Measurements from ENCODE around the gene CUX1. TPM values are rescaled to one million over a fixed set of nuclear protein-coding genes. Genes with fewer than 3 reads are reported as not detected.

The CUX1 gene
- total and polyA plus RNA-seq, 4 donors = 40.5 to 138 (median 69.1) TPM

GRCh38 chr7:101972627-101973026 is 155.2 kb downstream of the CUX1 start:
- no peaks in the 10 kb centered on the region for H3K27me3 ChIP-seq (ENCODE audit: control insufficient read depth in 3 of 3, insufficient read depth in 3 of 3, low read length in 2 of 3)
- H3K36me3 ChIP-seq (ENCODE audit: control insufficient read depth in 4 of 4, insufficient read depth in 4 of 4, low read length in 4 of 4) = peaks cover 0 to 3% (median 0%) of the 10 kb centered on the region in 4 donors
- no peak for DNase-seq
- H3K27ac ChIP-seq (ENCODE audit: low read depth in 1 of 2, low read length in 1 of 2) = no peak overlapping the region
- no peak for ATAC-seq (ENCODE audit: insufficient read depth, low FRiP score)
- H3K9ac ChIP-seq (ENCODE audit: insufficient read depth in 1 of 2, low read length in 2 of 2) = no peak overlapping the region
- H3K9me3 ChIP-seq (ENCODE audit: control insufficient read depth in 4 of 4, insufficient read depth in 3 of 4, low read length in 3 of 4) = peaks cover 0 to 1% (median 0%) of the 10 kb centered on the region in 4 donors
- WGBS, 2 donors = 91% methylated on average over 14 of the region's 14 CpGs
- peaks cover 0 to 4% (median 0%) of the 10 kb centered on the region in 5 donors for H3K4me1 ChIP-seq (ENCODE audit: control insufficient read depth in 5 of 5, insufficient read depth in 5 of 5, low read length in 5 of 5)
- H3K4me3 ChIP-seq = no peak overlapping the region
- TF ChIP-seq CTCF (IDR thresholded peaks at IDR 0.05; ENCODE audit: control extremely low read depth, extremely low read depth) = no peak

GRCh38 chr7:101973130-101973529 is 155.7 kb downstream of the CUX1 start:
- no peak overlapping the region for H3K4me3 ChIP-seq
- no peak for TF ChIP-seq CTCF (IDR thresholded peaks at IDR 0.05; ENCODE audit: control extremely low read depth, extremely low read depth)
- H3K9me3 ChIP-seq (ENCODE audit: control insufficient read depth in 4 of 4, insufficient read depth in 3 of 4, low read length in 3 of 4) = peaks cover 0 to 1% (median 0%) of the 10 kb centered on the region in 4 donors
- WGBS, 2 donors = 94 to 96% methylated on average over 8 of the region's 8 CpGs
- ATAC-seq (ENCODE audit: insufficient read depth, low FRiP score) = no peak
- H3K36me3 ChIP-seq (ENCODE audit: control insufficient read depth in 4 of 4, insufficient read depth in 4 of 4, low read length in 4 of 4) = peaks cover 0 to 3% (median 0%) of the 10 kb centered on the region in 4 donors
- no peak overlapping the region for H3K9ac ChIP-seq (ENCODE audit: insufficient read depth in 1 of 2, low read length in 2 of 2)
- peaks cover 0 to 4% (median 0%) of the 10 kb centered on the region in 5 donors for H3K4me1 ChIP-seq (ENCODE audit: control insufficient read depth in 5 of 5, insufficient read depth in 5 of 5, low read length in 5 of 5)
- no peak for DNase-seq
- H3K27me3 ChIP-seq (ENCODE audit: control insufficient read depth in 3 of 3, insufficient read depth in 3 of 3, low read length in 2 of 3) = no peaks in the 10 kb centered on the region
- no peak overlapping the region for H3K27ac ChIP-seq (ENCODE audit: low read depth in 1 of 2, low read length in 1 of 2)

GRCh38 chr7:101974393-101974792 is 157.0 kb downstream of the CUX1 start:
- ATAC-seq (ENCODE audit: insufficient read depth, low FRiP score) = no peak
- Histone ChIP-seq H3K9me3 (ENCODE audit: control insufficient read depth in 4 of 4, insufficient read depth in 3 of 4, low read length in 3 of 4) (peaks cover 0 to 1% (median 0%) of the 10 kb centered on the region in 4 donors), H3K9ac (ENCODE audit: insufficient read depth in 1 of 2, low read length in 2 of 2) (no peak overlapping the region), H3K27ac (ENCODE audit: low read depth in 1 of 2, low read length in 1 of 2) (no peak overlapping the region), H3K4me1 (ENCODE audit: control insufficient read depth in 5 of 5, insufficient read depth in 5 of 5, low read length in 5 of 5) (peaks cover 0 to 3% (median 0%) of the 10 kb centered on the region in 5 donors), H3K4me3 (no peak overlapping the region), H3K36me3 (ENCODE audit: control insufficient read depth in 4 of 4, insufficient read depth in 4 of 4, low read length in 4 of 4) (peaks cover 0 to 3% (median 0%) of the 10 kb centered on the region in 4 donors), H3K27me3 (ENCODE audit: control insufficient read depth in 3 of 3, insufficient read depth in 3 of 3, low read length in 2 of 3) (no peaks in the 10 kb centered on the region)
- no peak for DNase-seq
- TF ChIP-seq CTCF (IDR thresholded peaks at IDR 0.05; ENCODE audit: control extremely low read depth, extremely low read depth) = no peak
- 84 to 90% methylated on average over 6 of the region's 6 CpGs for WGBS, 2 donors

GRCh38 chr7:101975046-101975445 is 157.6 kb downstream of the CUX1 start:
- H3K9me3 ChIP-seq (ENCODE audit: control insufficient read depth in 4 of 4, insufficient read depth in 3 of 4, low read length in 3 of 4) = peaks cover 0 to 1% (median 0%) of the 10 kb centered on the region in 4 donors
- TF ChIP-seq CTCF (IDR thresholded peaks at IDR 0.05; ENCODE audit: control extremely low read depth, extremely low read depth) = no peak
- no peaks in the 10 kb centered on the region for H3K27me3 ChIP-seq (ENCODE audit: control insufficient read depth in 3 of 3, insufficient read depth in 3 of 3, low read length in 2 of 3)
- no peak overlapping the region for H3K4me3 ChIP-seq
- DNase-seq (no peak), ATAC-seq (ENCODE audit: insufficient read depth, low FRiP score) (no peak)
- no peak overlapping the region for H3K9ac ChIP-seq (ENCODE audit: insufficient read depth in 1 of 2, low read length in 2 of 2)
- peaks cover 0 to 2% (median 0%) of the 10 kb centered on the region in 4 donors for H3K36me3 ChIP-seq (ENCODE audit: control insufficient read depth in 4 of 4, insufficient read depth in 4 of 4, low read length in 4 of 4)
- 94 to 95% methylated on average over 7 of the region's 7 CpGs for WGBS, 2 donors
- peaks cover 0 to 4% (median 0%) of the 10 kb centered on the region in 5 donors for H3K4me1 ChIP-seq (ENCODE audit: control insufficient read depth in 5 of 5, insufficient read depth in 5 of 5, low read length in 5 of 5)
- H3K27ac ChIP-seq (ENCODE audit: low read depth in 1 of 2, low read length in 1 of 2) = no peak overlapping the region
